SJSA1 (cell line): Measurements from ENCODE around the gene WNT8B. TPM values are rescaled to one million over a fixed set of nuclear protein-coding genes. Genes with fewer than 3 reads are reported as not detected.

Source experiments
- DNase-seq, 2 experiments: peaks; one replicate each; pipeline ENCODE4 v3.0.0-alpha.2; 2015 to 2020; ENCODE audit warnings: low spot score in 2 of 2, low read depth in 1 of 2
- H3K27ac ChIP-seq: fragments of 250-450 bp; sonication (Bioruptor Pico); 2 replicates; pipeline ENCODE4 v1.5.1; 2020; ENCODE audit warnings: mild to moderate bottlenecking, moderate library complexity
- H3K27me3 ChIP-seq: fragments of 250-450 bp; sonication (Bioruptor Pico); replicated peaks from 2 replicates; pipeline ENCODE4 v1.5.1; 2020; ENCODE audit warnings: mild to moderate bottlenecking, moderate library complexity
- H3K36me3 ChIP-seq: fragments of 250-450 bp; sonication (Bioruptor Pico); 2 replicates; pipeline ENCODE4 v1.5.1; 2020; ENCODE audit warnings: mild to moderate bottlenecking
- H3K4me1 ChIP-seq: fragments of 250-450 bp; sonication (Bioruptor Pico); replicated peaks from 2 replicates; pipeline ENCODE4 v1.6.1; 2021; ENCODE audit warnings: mild to moderate bottlenecking
- H3K4me3 ChIP-seq: fragments of 250-450 bp; sonication (Bioruptor Pico); 2 replicates; pipeline ENCODE4 v1.5.1; 2020; ENCODE audit warnings: mild to moderate bottlenecking
- H3K9me3 ChIP-seq: fragments of 250-450 bp; sonication (Bioruptor Pico); replicated peaks from 2 replicates; pipeline ENCODE4 v1.5.1; 2020; ENCODE audit warnings: mild to moderate bottlenecking
- total RNA-seq: library from RNA; depleted of rRNA; stranded (reverse); fragments of >200 nt; shearing (Covaris generic); gene quantifications from 2 replicates; pipeline ENCODE4 v1.2.3, GENCODE V29; 2014

WNT8B gene
- total RNA-seq, 1 experiment from 2014 or later, result not detected

- Histone ChIP-seq H3K27me3 (no peaks in the 10 kb centered on the region), H3K27ac (no peak overlapping the region), H3K4me3 (no peak overlapping the region), H3K4me1 (no peaks in the 10 kb centered on the region), H3K9me3 (no peaks in the 10 kb centered on the region), H3K36me3 (peaks cover 4% of the 10 kb centered on the region; the same call in 1 of the 2 replicates)
- no peak for DNase-seq
Measured at GRCh38 chr10:100515612-100516011, 52.8 kb downstream of the WNT8B start.

GRCh38 chr10:100516847-100517246, 54.0 kb downstream of the WNT8B start:
- no peaks in the 10 kb centered on the region for H3K9me3 ChIP-seq
- peaks cover 2% of the 10 kb centered on the region; the same call in 1 of the 2 replicates for H3K36me3 ChIP-seq
- no peak for DNase-seq
- H3K27me3 ChIP-seq, result no peaks in the 10 kb centered on the region
- no peak overlapping the region for H3K4me3 ChIP-seq
- H3K27ac ChIP-seq, result no peak overlapping the region
- no peaks in the 10 kb centered on the region for H3K4me1 ChIP-seq

- peak in 1 of 2 experiments; percentile 51 for DNase-seq
- peaks cover 20% of the 10 kb centered on the region for H3K36me3 ChIP-seq
- no peak overlapping the region for H3K4me3 ChIP-seq
- no peaks in the 10 kb centered on the region for H3K9me3 ChIP-seq
- H3K27ac ChIP-seq, result no peak overlapping the region
- H3K27me3 ChIP-seq, result no peaks in the 10 kb centered on the region
- no peaks in the 10 kb centered on the region for H3K4me1 ChIP-seq
Measured at GRCh38 chr10:100518761-100519241, 56.0 kb downstream of the WNT8B start.

GRCh38 chr10:100519311-100520051, 56.7 kb downstream of the WNT8B start, which contains the start of gene SEC31B:
Gene SEC31B, minus strand, starts transcription at chr10:100519861. Its CDS starts 2,909 bp downstream, at chr10:100516952.
- Histone ChIP-seq H3K27ac (no peak within 1 kb of the TSS), H3K4me1 (no peaks in the 10 kb centered on the region), H3K9me3 (no peaks in the 10 kb centered on the region), H3K36me3 (peaks cover 23% of the 10 kb centered on the region), H3K27me3 (no peaks in the 10 kb centered on the region), H3K4me3 (no peak within 1 kb of the TSS)
- DNase-seq, result no peak

GRCh38 chr10:100520811-100521210, 58.0 kb downstream of the WNT8B start:
- no peaks in the 10 kb centered on the region for H3K4me1 ChIP-seq
- H3K36me3 ChIP-seq, result peaks cover 30% of the 10 kb centered on the region
- no peak overlapping the region for H3K27ac ChIP-seq
- no peaks in the 10 kb centered on the region for H3K9me3 ChIP-seq
- no peaks in the 10 kb centered on the region for H3K27me3 ChIP-seq
- no peak overlapping the region for H3K4me3 ChIP-seq
- DNase-seq, result no peak

- peaks cover 44% of the 10 kb centered on the region for H3K36me3 ChIP-seq
- no peak overlapping the region for H3K27ac ChIP-seq
- H3K27me3 ChIP-seq, result no peaks in the 10 kb centered on the region
- no peaks in the 10 kb centered on the region for H3K4me1 ChIP-seq
- H3K9me3 ChIP-seq, result no peaks in the 10 kb centered on the region
- no peak overlapping the region for H3K4me3 ChIP-seq
- DNase-seq, result no peak
Measured at GRCh38 chr10:100522107-100522801, 59.4 kb downstream of the WNT8B start.

GRCh38 chr10:100522945-100523344, 60.1 kb downstream of the WNT8B start:
- no peak for DNase-seq
- Histone ChIP-seq H3K4me3 (no peak overlapping the region), H3K27ac (no peak overlapping the region), H3K36me3 (peaks cover 51% of the 10 kb centered on the region), H3K9me3 (no peaks in the 10 kb centered on the region), H3K4me1 (no peaks in the 10 kb centered on the region), H3K27me3 (no peaks in the 10 kb centered on the region)

GRCh38 chr10:100524206-100524605, 61.4 kb downstream of the WNT8B start:
- Histone ChIP-seq H3K4me3 (no peak overlapping the region), H3K27ac (no peak overlapping the region), H3K9me3 (no peaks in the 10 kb centered on the region), H3K36me3 (peaks cover 52% of the 10 kb centered on the region), H3K27me3 (no peaks in the 10 kb centered on the region), H3K4me1 (peaks cover 4% of the 10 kb centered on the region; the same call in 1 of the 2 replicates)
- no peak for DNase-seq

- Histone ChIP-seq H3K4me1 (peaks cover 4% of the 10 kb centered on the region; the same call in 1 of the 2 replicates), H3K27me3 (no peaks in the 10 kb centered on the region), H3K36me3 (peaks cover 52% of the 10 kb centered on the region), H3K27ac (no peak overlapping the region), H3K9me3 (no peaks in the 10 kb centered on the region), H3K4me3 (no peak overlapping the region)
- DNase-seq, result no peak
Measured at GRCh38 chr10:100524638-100525037, 61.8 kb downstream of the WNT8B start.

GRCh38 chr10:100528123-100528886, 65.5 kb downstream of the WNT8B start:
- DNase-seq, result no peak
- Histone ChIP-seq H3K27me3 (no peaks in the 10 kb centered on the region), H3K9me3 (no peaks in the 10 kb centered on the region), H3K4me1 (peaks cover 12% of the 10 kb centered on the region), H3K4me3 (peak overlapping the region; percentile 67), H3K36me3 (peaks cover 38% of the 10 kb centered on the region), H3K27ac (no peak overlapping the region)

- H3K27me3 ChIP-seq, result no peaks in the 10 kb centered on the region
- peaks cover 32% of the 10 kb centered on the region for H3K36me3 ChIP-seq
- no peaks in the 10 kb centered on the region for H3K9me3 ChIP-seq
- H3K4me3 ChIP-seq, result peak overlapping the region; percentile 67
- H3K27ac ChIP-seq, result no peak overlapping the region
- H3K4me1 ChIP-seq, result peaks cover 12% of the 10 kb centered on the region
- no peak for DNase-seq
Measured at GRCh38 chr10:100528921-100529474, 66.2 kb downstream of the WNT8B start.

- Histone ChIP-seq H3K9me3 (no peaks in the 10 kb centered on the region), H3K27me3 (no peaks in the 10 kb centered on the region), H3K36me3 (peaks cover 27% of the 10 kb centered on the region), H3K4me1 (peaks cover 12% of the 10 kb centered on the region), H3K27ac (no peak within 1 kb of the TSS; the same call in 1 of the 2 replicates), H3K4me3 (peak within 1 kb of the TSS; percentile 67)
- DNase-seq, result peak; percentile 73 to 86
Measured at GRCh38 chr10:100529475-100530298, 66.9 kb downstream of the WNT8B start, which contains the start of gene NDUFB8. Gene NDUFB8, minus strand, starts transcription at chr10:100529871. Its CDS starts 20 bp downstream, at chr10:100529851.
